ENCODE data around the gene OTUD1.
"Not testable (repeated sequence)": the region's sequence is repeated elsewhere in the genome, so short reads cannot be mapped to it uniquely, and the experiment has no call there.

OTUD1 gene

GRCh38 chr10:23438547-23439451 is at the start of gene OTUD1:
Gene OTUD1, plus strand, starts transcription at chr10:23439075. Its CDS starts 383 bp downstream, at chr10:23439458.
- TF ChIP-seq CTCF (IDR thresholded peaks at IDR 0.05; ENCODE audit: insufficient read depth, low read length, poor library complexity, severe bottlenecking) = no peak
- peak; percentile 91 for DNase-seq (ENCODE audit: extremely low read depth, insufficient read length)
- Histone ChIP-seq H3K27me3 (replicated peaks; ENCODE audit: control insufficient read depth, insufficient read depth, low read length) (no peaks in the 10 kb centered on the region), H3K4me3 (replicated peaks; ENCODE audit: low read depth, low read length) (peak within 1 kb of the TSS; percentile 66), H3K36me3 (ENCODE audit: control insufficient read depth, insufficient read depth, low read length) (no peaks in the 10 kb centered on the region)

GRCh38 chr10:23390408-23390807 is 48.5 kb upstream of the OTUD1 start:
- H3K36me3 ChIP-seq (ENCODE audit: control insufficient read depth, insufficient read depth, low read length); DNase-seq (ENCODE audit: extremely low read depth, insufficient read length); H3K4me3 ChIP-seq (replicated peaks; ENCODE audit: low read depth, low read length); H3K27me3 ChIP-seq (replicated peaks; ENCODE audit: control insufficient read depth, insufficient read depth, low read length): not testable (repeated sequence)

- H3K4me3 ChIP-seq (replicated peaks; ENCODE audit: low read depth, low read length) = no peak overlapping the region
- TF ChIP-seq CTCF (IDR thresholded peaks at IDR 0.05; ENCODE audit: insufficient read depth, low read length, poor library complexity, severe bottlenecking) = no peak
- DNase-seq (ENCODE audit: extremely low read depth, insufficient read length) = no peak
Observed at GRCh38 chr10:23390809-23391208, 48.1 kb upstream of the OTUD1 start.

GRCh38 chr10:23391821-23392220 is 47.1 kb upstream of the OTUD1 start:
- no peaks in the 10 kb centered on the region for H3K36me3 ChIP-seq (ENCODE audit: control insufficient read depth, insufficient read depth, low read length)
- no peak for TF ChIP-seq CTCF (IDR thresholded peaks at IDR 0.05; ENCODE audit: insufficient read depth, low read length, poor library complexity, severe bottlenecking)
- H3K4me3 ChIP-seq (replicated peaks; ENCODE audit: low read depth, low read length) = no peak overlapping the region
- DNase-seq (ENCODE audit: extremely low read depth, insufficient read length) = no peak
- H3K27me3 ChIP-seq (replicated peaks; ENCODE audit: control insufficient read depth, insufficient read depth, low read length) = no peaks in the 10 kb centered on the region

More at GRCh38 chr10:23390809-23391208, 48.1 kb upstream of the OTUD1 start:
- no peaks in the 10 kb centered on the region for H3K36me3 ChIP-seq (ENCODE audit: control insufficient read depth, insufficient read depth, low read length)
- H3K27me3 ChIP-seq (replicated peaks; ENCODE audit: control insufficient read depth, insufficient read depth, low read length) = no peaks in the 10 kb centered on the region

GRCh38 chr10:23395017-23395416 is 43.9 kb upstream of the OTUD1 start:
- Histone ChIP-seq H3K36me3 (ENCODE audit: control insufficient read depth, insufficient read depth, low read length) (no peaks in the 10 kb centered on the region), H3K27me3 (replicated peaks; ENCODE audit: control insufficient read depth, insufficient read depth, low read length) (no peaks in the 10 kb centered on the region), H3K4me3 (replicated peaks; ENCODE audit: low read depth, low read length) (no peak overlapping the region)
- TF ChIP-seq CTCF (IDR thresholded peaks at IDR 0.05; ENCODE audit: insufficient read depth, low read length, poor library complexity, severe bottlenecking) = no peak
- DNase-seq (ENCODE audit: extremely low read depth, insufficient read length) = no peak

- no peaks in the 10 kb centered on the region for H3K27me3 ChIP-seq (replicated peaks; ENCODE audit: control insufficient read depth, insufficient read depth, low read length)
- no peak for DNase-seq (ENCODE audit: extremely low read depth, insufficient read length)
- H3K4me3 ChIP-seq (replicated peaks; ENCODE audit: low read depth, low read length) = no peak overlapping the region
- H3K36me3 ChIP-seq (ENCODE audit: control insufficient read depth, insufficient read depth, low read length) = no peaks in the 10 kb centered on the region
- no peak for TF ChIP-seq CTCF (IDR thresholded peaks at IDR 0.05; ENCODE audit: insufficient read depth, low read length, poor library complexity, severe bottlenecking)
Observed at GRCh38 chr10:23396695-23397094, 42.2 kb upstream of the OTUD1 start.
